ENCODE data around the gene ASTN1. TPM values are rescaled to one million over a fixed set of nuclear protein-coding genes. Genes with fewer than 3 reads are reported as not detected.

The ASTN1 gene
- total RNA-seq, 1 experiment from 2014 or later: 0.42 TPM

DNA sequence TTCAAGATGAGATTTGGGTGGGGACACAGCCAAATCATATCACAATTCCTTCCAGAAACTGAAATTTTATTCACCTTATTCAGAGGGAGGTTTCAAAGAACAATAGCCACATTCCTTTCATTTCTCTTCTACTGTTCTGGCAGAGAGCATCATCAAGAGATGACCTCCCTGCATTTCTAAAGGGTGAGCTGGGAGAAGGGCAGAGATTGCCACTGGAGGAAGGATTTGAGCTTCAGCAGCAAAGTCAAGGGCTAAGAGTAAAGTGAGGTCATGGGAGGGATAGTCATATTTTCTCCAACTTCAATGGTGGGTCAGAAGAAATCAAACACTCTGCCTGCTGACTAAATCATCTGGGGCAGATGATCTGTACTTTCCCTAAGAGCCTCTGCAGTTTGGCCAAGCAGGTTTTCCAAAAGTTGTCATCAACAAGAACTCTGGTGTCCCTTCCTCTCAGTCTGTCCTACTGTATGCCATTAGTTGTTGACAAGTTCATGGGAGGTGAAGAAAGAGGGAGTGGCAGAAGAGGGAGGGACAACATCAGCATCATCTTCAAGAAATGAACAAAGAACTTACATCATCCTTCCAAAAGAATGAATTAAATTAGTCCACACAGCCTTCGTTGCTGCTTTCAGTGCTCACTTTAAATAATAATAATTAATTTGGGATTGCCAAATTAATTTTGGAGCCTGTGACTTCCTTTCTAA lies 298.3 kb downstream of the ASTN1 start:
- Histone ChIP-seq H3K27me3 (ENCODE audit: insufficient read depth, low read length) (peaks cover 3% of the 10 kb centered on the region; the same call in 1 of the 2 replicates), H3K4me2 (ENCODE audit: low read length) (no peak overlapping the region), H4K20me1 (ENCODE audit: insufficient read depth) (no peaks in the 10 kb centered on the region), H3K9ac (ENCODE audit: low read length) (no peak overlapping the region), H2AFZ (ENCODE audit: low read depth, low read length, poor library complexity, severe bottlenecking) (no peak overlapping the region), H3K9me2 (ENCODE audit: insufficient read depth) (no peaks in the 10 kb centered on the region), H3K9me3 (ENCODE audit: control insufficient read depth in 1 of 2, insufficient read depth in 1 of 2, low read depth in 1 of 2, low read length in 2 of 2) (no peaks in the 10 kb centered on the region), H3K79me2 (ENCODE audit: insufficient read depth, low read length) (no peaks in the 10 kb centered on the region), H3K4me1 (ENCODE audit: control insufficient read depth in 1 of 2, insufficient read depth in 2 of 2, low read length in 2 of 2) (no peaks in the 10 kb centered on the region), H3K36me3 (ENCODE audit: control insufficient read depth in 1 of 2, insufficient read depth in 2 of 2, low read length in 2 of 2) (no peaks in the 10 kb centered on the region), H3K4me3 (replicated peaks in 1 of 2; ENCODE audit: low read depth in 1 of 2, low read length in 2 of 2) (no peak overlapping the region), H3K27ac (ENCODE audit: low read depth, low read length) (no peak overlapping the region)
- ATAC-seq (no peak), DNase-seq (ENCODE audit: low read depth, low spot score) (no peak)
- TF ChIP-seq CEBPB (IDR thresholded peaks at IDR 0.05; ENCODE audit: low read depth) (no peak), POLR2AphosphoS5 (IDR thresholded peaks at IDR 0.05; ENCODE audit: low read depth, low read length) (no peak), JUND (IDR thresholded peaks at IDR 0.05) (no peak), FOSL1 (IDR thresholded peaks at IDR 0.05; ENCODE audit: low read depth) (no peak)
- no TSS peak for BruUV-seq (replicated peaks)
- ChIA-PET POLR2A (no interaction called here), CTCF (no interaction called here), RAD21 (ENCODE audit: low non-redundant PET in 1 of 2, low total read pairs in 2 of 2, uncharacterized antibody in 2 of 2, unreplicated experiment in 2 of 2) (no interaction called here)
- intact Hi-C loops (cut with micrococcal nuclease): no loop called here

DNA sequence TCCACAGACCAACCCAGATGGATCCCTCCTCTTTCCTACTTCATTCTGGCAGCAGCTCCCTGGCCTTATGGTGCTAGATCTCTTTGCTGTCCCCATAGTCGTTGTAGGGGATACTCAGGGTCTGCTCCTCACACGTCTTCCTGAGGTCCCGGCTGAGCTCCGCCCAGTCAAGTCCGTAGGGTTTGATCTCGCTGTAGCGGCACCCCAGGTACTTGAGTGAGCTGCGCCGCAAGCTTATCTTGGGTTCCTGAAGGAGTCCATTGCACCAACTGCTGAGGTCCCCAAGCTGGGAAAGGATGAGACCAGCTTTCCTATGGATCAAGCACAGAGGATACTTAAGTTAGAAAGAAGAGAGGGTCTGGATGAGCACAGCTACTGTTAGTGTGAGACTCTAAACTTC lies 300.3 kb downstream of the ASTN1 start:
- no peak for TF ChIP-seq ELF1 (IDR thresholded peaks at IDR 0.05; ENCODE audit: borderline replicate concordance, low read depth)
- TF ChIP-seq EZH2 (IDR thresholded peaks at IDR 0.05): no peak
- TF ChIP-seq SRF (IDR thresholded peaks at IDR 0.05; ENCODE audit: low read depth): no peak
- no peak for TF ChIP-seq YY1 (IDR thresholded peaks at IDR 0.05; ENCODE audit: extremely low read depth, insufficient replicate concordance, low read depth, low read length)
- Histone ChIP-seq H3K9me3 (ENCODE audit: control insufficient read depth in 1 of 2, insufficient read depth in 1 of 2, low read depth in 1 of 2, low read length in 2 of 2) (no peaks in the 10 kb centered on the region), H3K4me3 (replicated peaks in 1 of 2; ENCODE audit: low read depth in 1 of 2, low read length in 2 of 2) (no peak overlapping the region), H3K9ac (ENCODE audit: low read length) (no peak overlapping the region), H3K27ac (ENCODE audit: low read depth, low read length) (no peak overlapping the region), H4K20me1 (ENCODE audit: insufficient read depth) (no peaks in the 10 kb centered on the region), H3K9me2 (ENCODE audit: insufficient read depth) (no peaks in the 10 kb centered on the region), H2AFZ (ENCODE audit: low read depth, low read length, poor library complexity, severe bottlenecking) (no peak overlapping the region), H3K36me3 (ENCODE audit: control insufficient read depth in 1 of 2, insufficient read depth in 2 of 2, low read length in 2 of 2) (no peaks in the 10 kb centered on the region), H3K4me2 (ENCODE audit: low read length) (no peak overlapping the region), H3K4me1 (ENCODE audit: control insufficient read depth in 1 of 2, insufficient read depth in 2 of 2, low read length in 2 of 2) (no peaks in the 10 kb centered on the region), H3K79me2 (ENCODE audit: insufficient read depth, low read length) (no peaks in the 10 kb centered on the region), H3K27me3 (ENCODE audit: insufficient read depth, low read length) (no peaks in the 10 kb centered on the region)
- ChIA-PET RAD21 (ENCODE audit: low non-redundant PET in 1 of 2, low total read pairs in 2 of 2, uncharacterized antibody in 2 of 2, unreplicated experiment in 2 of 2) (interaction anchor here in 1 of 2 experiments (0.6 kb wide), 1 partner anchor 15 kb away, joined by 3 read pairs; no protein-coding TSS in a partner anchor), POLR2A (no interaction called here), CTCF (no interaction called here)
- intact Hi-C loops (cut with micrococcal nuclease): no loop called here
- no TSS peak for BruUV-seq (replicated peaks)
- ATAC-seq (no peak), DNase-seq (ENCODE audit: low read depth, low spot score) (no peak)

All from HCT116 (cell line).